ENCODE results near the gene DPRX. TPM values are rescaled to one million over a fixed set of nuclear protein-coding genes. Genes with fewer than 3 reads are reported as not detected.

Gene DPRX
- total and polyA plus RNA-seq, 2 experiments from 2014 or later = not detected

GRCh38 chr19:53646144-53646543 lies 14.3 kb downstream of the DPRX start:
- Histone ChIP-seq H3K4me3 (no peak overlapping the region), H3K36me3 (ENCODE audit: insufficient read depth) (no peaks in the 10 kb centered on the region), H3K27ac (ENCODE audit: low read depth) (no peak overlapping the region), H3K4me1 (ENCODE audit: insufficient read depth) (peaks cover 15% of the 10 kb centered on the region), H3K4me2 (no peak overlapping the region), H4K20me1 (replicated peaks; ENCODE audit: insufficient read depth) (no peaks in the 10 kb centered on the region), H3K9me2 (ENCODE audit: insufficient read depth) (no peaks in the 10 kb centered on the region), H3K79me2 (replicated peaks; ENCODE audit: insufficient read depth) (no peaks in the 10 kb centered on the region), H3K27me3 (ENCODE audit: insufficient read depth) (no peaks in the 10 kb centered on the region), H3F3A (replicated peaks; ENCODE audit: low read depth) (peaks cover 11% of the 10 kb centered on the region), H2AFZ (no peak overlapping the region; the same call in 1 of the 2 replicates)
- ATAC-seq (no peak), DNase-seq (ENCODE audit: low spot score) (no peak)
- H3K27ac Mint-ChIP-seq = no peak overlapping the region
- no peak overlapping the region for H3K4me3 Mint-ChIP-seq
- H3K4me1 Mint-ChIP-seq = peaks cover 25% of the 10 kb centered on the region
- peaks cover 43% of the 10 kb centered on the region for H3K9me3 Mint-ChIP-seq
- TF ChIP-seq EZH2phosphoT487 (IDR thresholded peaks at IDR 0.05; ENCODE audit: unreplicated experiment) = no peak
- TF ChIP-seq NANOG (IDR thresholded peaks at IDR 0.05; ENCODE audit: borderline replicate concordance) = no peak
- no peak for TF ChIP-seq CREB1 (CRISPR knock-in tag; IDR thresholded peaks at IDR 0.05; ENCODE audit: low read depth)
- no peak for TF ChIP-seq REST (IDR thresholded peaks at IDR 0.05; ENCODE audit: unreplicated experiment)
- TF ChIP-seq ZNF114 (CRISPR knock-in tag; IDR thresholded peaks at IDR 0.05) = no peak
- no peak for TF ChIP-seq EZH2 (IDR thresholded peaks at IDR 0.05; ENCODE audit: low read depth, unreplicated experiment)
- no peak for TF ChIP-seq STAT1 (IDR thresholded peaks at IDR 0.05; ENCODE audit: unreplicated experiment)
- no peak for TF ChIP-seq CTCF (conservative IDR thresholded peaks at IDR 0.05; ENCODE audit: low read depth in 2 of 2)
- no peak for TF ChIP-seq JUNB (IDR thresholded peaks at IDR 0.05; ENCODE audit: unreplicated experiment)
- no peak for TF ChIP-seq POLR2AphosphoS5 (IDR thresholded peaks at IDR 0.05; ENCODE audit: low read depth)
- no peak for TF ChIP-seq ZNF462 (CRISPR knock-in tag; IDR thresholded peaks at IDR 0.05)
- TF ChIP-seq ETS1 (IDR thresholded peaks at IDR 0.05) = no peak
- TF ChIP-seq ZNF331 (CRISPR knock-in tag; IDR thresholded peaks at IDR 0.05; ENCODE audit: low read depth) = no peak
- peaks cover 16% of the 10 kb centered on the region for H3K27me3 Mint-ChIP-seq (ENCODE audit: insufficient read depth, low read depth, poor library complexity)
- peaks cover 33% of the 10 kb centered on the region for H3K36me3 Mint-ChIP-seq (ENCODE audit: low read depth)

All from GM23338 (cell line).